ENCODE measurements around the gene SLC38A2. TPM values are rescaled to one million over a fixed set of nuclear protein-coding genes. Genes with fewer than 3 reads are reported as not detected.

The SLC38A2 gene
- total RNA-seq, 1 donor from 2014 or later: 248 TPM

GRCh38 chr12:46395388-46395787 lies 22.8 kb upstream of the SLC38A2 start:
- no peak for DNase-seq (ENCODE audit: low spot score)

- DNase-seq (ENCODE audit: low spot score): no peak
Measured at GRCh38 chr12:46391630-46392029, 19.1 kb upstream of the SLC38A2 start.

GRCh38 chr12:46390881-46391280 lies 18.3 kb upstream of the SLC38A2 start:
- DNase-seq (ENCODE audit: low spot score): no peak

GRCh38 chr12:46390304-46390703 lies 17.7 kb upstream of the SLC38A2 start:
- no peak for DNase-seq (ENCODE audit: low spot score)

GRCh38 chr12:46389031-46389616 lies 16.6 kb upstream of the SLC38A2 start:
- DNase-seq (ENCODE audit: low spot score): no peak

GRCh38 chr12:46388427-46389021 lies 16.0 kb upstream of the SLC38A2 start:
- DNase-seq (ENCODE audit: low spot score): no peak

- no peak for DNase-seq (ENCODE audit: low spot score)
Measured at GRCh38 chr12:46387670-46388069, 15.1 kb upstream of the SLC38A2 start.

GRCh38 chr12:46386877-46387629 lies 14.5 kb upstream of the SLC38A2 start:
- DNase-seq (ENCODE audit: low spot score): no peak

- no peak for DNase-seq (ENCODE audit: low spot score)
Measured at GRCh38 chr12:46386360-46386867, 13.8 kb upstream of the SLC38A2 start.

GRCh38 chr12:46385438-46385837 lies 12.9 kb upstream of the SLC38A2 start:
- no peak for DNase-seq (ENCODE audit: low spot score)

GRCh38 chr12:46384451-46385309 lies 12.1 kb upstream of the SLC38A2 start:
- no peak for DNase-seq (ENCODE audit: low spot score)

GRCh38 chr12:46383654-46384450 lies 11.3 kb upstream of the SLC38A2 start:
- DNase-seq (ENCODE audit: low spot score): peak; percentile 95

- DNase-seq (ENCODE audit: low spot score): peak; percentile 99
Measured at GRCh38 chr12:46382964-46383653, 10.5 kb upstream of the SLC38A2 start.

- DNase-seq (ENCODE audit: low spot score): no peak
Measured at GRCh38 chr12:46382408-46382963, 9.9 kb upstream of the SLC38A2 start.

GRCh38 chr12:46380881-46381280 lies 8.3 kb upstream of the SLC38A2 start:
- no peak for DNase-seq (ENCODE audit: low spot score)

- no peak for DNase-seq (ENCODE audit: low spot score)
Measured at GRCh38 chr12:46380022-46380796, 7.6 kb upstream of the SLC38A2 start.

- no peak for DNase-seq (ENCODE audit: low spot score)
Measured at GRCh38 chr12:46379352-46379751, 6.8 kb upstream of the SLC38A2 start.

- DNase-seq (ENCODE audit: low spot score): no peak
Measured at GRCh38 chr12:46378530-46378929, 6.0 kb upstream of the SLC38A2 start.

- DNase-seq (ENCODE audit: low spot score): no peak
Measured at GRCh38 chr12:46377678-46378077, 5.1 kb upstream of the SLC38A2 start.
